Activated T-helper 9 cell treated with anti-CD3 and anti-CD28 coated beads, Interleukin-2, amount 50 U/mL, for 16 hours (primary cell): ENCODE results near the gene P2RY8.
"Not testable (repeated sequence)": the region's sequence is repeated elsewhere in the genome, so short reads cannot be mapped to it uniquely, and the experiment has no call there.

Source experiments
- DNase-seq: peaks from one replicate; pipeline ENCODE4 v3.0.0-alpha.2; 2020; ENCODE audit warnings: low read depth

Gene P2RY8

DNA sequence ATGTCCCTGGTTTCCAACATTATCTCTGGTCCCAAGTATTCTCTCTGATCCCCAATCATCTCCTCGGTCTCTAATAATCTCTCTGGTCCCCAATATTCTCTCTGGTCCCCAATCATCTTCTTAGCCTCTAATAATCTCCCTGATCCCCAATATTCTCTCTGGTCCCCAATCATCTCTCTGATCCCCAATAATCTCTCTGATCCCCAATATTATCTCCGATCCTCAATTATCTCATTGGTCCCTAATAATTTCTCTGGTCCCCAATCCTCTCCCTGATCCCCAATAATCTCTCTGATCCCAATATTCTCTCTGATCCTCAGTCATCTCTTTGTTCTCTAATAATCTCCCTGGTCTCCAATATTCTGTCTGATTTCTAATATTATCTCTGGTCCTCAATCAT is 16.6 kb downstream of the P2RY8 start:
- DNase-seq: no peak

DNA sequence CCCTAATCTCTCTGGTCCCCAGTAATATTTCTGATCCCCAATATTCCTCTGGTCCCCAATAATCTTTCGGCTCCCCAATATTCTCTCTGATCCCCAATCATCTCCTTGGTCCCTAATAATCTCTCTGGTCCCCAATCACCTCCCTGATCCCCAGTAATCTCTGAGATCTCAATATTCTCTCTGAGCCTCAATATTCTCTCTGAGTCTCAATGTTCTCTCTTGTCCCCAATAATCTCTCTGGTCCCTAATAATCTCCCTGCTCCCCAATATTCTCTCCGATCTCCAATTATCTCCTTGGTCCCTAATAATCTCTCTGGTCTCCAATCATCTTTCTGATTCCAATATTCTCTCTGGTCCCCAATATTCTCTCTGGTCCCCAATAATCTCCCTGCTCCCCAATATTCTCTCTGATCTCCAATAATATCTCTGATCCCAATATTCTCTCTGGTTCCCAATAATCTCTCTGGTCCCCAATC is 17.9 kb downstream of the P2RY8 start:
- no peak for DNase-seq

DNA sequence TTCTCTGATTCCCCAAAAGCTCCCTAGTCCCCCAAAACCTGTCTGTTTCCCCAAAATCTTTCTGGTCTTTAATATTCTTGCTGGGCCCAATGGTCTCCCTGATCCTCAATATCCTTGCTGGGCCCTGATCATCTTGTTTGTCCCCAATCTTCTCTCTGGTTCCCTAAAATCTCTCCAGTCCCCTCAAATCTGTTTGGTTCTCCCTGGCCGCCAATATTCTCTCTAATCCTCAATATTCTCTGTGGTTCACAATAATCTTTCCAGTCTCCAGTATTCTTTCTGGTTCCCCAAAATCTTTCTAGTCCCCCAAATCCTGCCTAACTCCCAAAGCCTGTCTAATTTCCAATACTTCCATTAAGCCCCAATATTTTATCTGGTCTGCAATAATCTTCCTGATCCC is 18.5 kb downstream of the P2RY8 start:
- DNase-seq: no peak

- no peak for DNase-seq
Measured at GRCh38 chrX:1516596-1517104, 20.3 kb downstream of the P2RY8 start.

- no peak for DNase-seq
Measured at GRCh38 chrX:1511829-1512228, 25.2 kb downstream of the P2RY8 start.

- DNase-seq: no peak
Measured at GRCh38 chrX:1511150-1511549, 25.8 kb downstream of the P2RY8 start.

- DNase-seq: no peak
Measured at GRCh38 chrX:1507511-1508463, 29.2 kb downstream of the P2RY8 start.

- no peak for DNase-seq
Measured at GRCh38 chrX:1506916-1507315, 30.1 kb downstream of the P2RY8 start.

DNA sequence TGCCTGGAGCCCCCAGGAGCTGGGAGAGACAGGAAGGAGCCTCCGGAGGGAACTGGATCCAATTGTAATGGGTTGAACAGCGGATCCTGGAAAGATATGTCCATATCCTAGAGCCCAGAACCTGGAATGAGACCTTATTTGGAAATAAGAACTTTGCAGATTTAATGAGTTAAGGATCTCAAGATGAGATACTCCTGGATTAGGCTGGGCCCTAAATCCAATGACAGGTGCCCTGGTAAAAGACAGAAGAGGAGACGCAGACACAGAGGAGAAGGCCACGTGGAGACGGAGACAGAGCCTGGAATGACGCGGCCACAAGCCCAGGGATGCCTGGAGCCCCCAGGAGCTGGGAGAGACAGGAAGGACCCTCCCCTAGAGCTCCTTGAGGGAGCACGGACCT is 34.1 kb downstream of the P2RY8 start:
- no peak for DNase-seq

DNA sequence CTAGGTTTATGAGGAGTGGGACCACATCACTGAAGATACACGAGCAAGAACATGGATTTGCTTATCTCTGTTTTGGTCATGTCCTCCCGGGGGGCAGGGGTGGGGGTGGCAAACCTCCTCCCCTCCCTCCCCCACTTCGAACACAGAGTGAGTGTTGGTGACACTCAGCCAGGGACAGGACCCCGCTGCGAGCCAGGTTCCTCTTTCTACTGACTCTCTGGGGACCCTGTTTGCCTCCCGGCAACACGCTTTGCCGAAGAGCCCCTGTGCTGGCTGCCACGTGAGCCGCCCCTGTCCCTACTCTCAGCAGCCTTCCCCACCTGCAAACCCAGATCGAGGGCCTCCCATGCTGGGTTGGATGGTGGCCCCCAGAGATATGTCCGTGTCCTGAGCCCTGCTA is 34.7 kb downstream of the P2RY8 start:
- DNase-seq: no peak

DNA sequence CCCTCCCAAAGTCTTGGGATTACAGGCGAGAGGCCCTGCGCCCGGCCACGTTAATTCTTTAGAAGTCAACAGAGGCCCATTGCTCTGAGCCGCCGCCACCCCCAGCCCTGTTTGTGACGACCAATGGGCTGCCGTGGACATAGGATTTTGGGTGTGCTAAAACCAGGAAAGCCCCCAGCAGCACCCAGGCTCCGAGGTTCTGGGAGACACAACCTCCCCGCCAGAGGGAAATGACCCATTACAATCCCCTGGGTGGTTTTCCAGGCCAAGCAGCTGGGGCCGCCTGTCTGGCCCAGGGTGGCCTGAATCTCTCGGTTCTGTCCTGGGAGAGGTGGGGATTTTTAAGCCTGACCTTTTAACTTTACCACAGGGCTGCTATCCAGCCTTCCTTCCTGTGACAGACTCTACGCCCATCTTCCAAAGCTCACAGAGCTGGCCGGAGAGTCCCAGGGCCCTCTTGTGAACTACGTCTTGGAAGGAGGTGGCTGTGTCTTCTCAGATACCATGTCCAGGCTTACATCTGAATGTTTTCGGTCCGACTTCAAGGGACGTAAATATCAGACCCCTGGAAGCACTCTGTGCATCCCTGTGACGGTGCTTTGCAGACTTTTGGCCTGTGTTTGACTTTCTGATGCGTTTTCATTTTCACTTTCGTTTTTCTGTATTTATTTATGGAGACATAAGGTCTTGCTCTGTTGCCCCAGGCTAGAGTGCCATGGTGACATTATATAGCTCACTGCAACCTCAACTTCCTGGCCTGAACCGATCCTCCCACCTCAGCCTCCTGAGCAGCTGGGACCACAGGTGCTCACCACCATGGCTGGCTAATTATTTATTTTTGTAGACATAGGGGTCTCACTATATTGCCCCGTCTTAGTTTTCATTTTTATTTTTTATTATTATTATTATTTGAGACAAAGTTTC is 36.0 kb downstream of the P2RY8 start:
- DNase-seq: no peak

DNA sequence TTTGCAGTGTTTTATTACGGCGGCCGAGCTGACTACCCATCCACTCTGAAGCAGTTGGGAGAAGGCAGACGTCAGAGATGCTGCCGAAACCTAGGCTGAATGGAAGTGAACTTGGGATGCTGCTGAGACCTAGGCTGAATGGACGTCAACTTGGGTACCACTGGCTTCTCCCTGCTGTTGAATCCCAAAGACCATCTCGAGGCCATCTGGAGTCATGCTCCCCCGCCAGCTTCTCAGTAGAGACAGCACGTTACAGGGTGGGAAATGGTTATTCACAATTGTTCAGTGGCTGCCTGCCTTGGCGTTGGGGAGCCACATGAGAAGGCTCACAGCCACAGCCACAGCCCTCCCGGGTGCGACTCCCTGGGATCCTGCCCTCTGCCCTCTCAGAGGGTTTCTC is 40.9 kb downstream of the P2RY8 start:
- DNase-seq: no peak

DNA sequence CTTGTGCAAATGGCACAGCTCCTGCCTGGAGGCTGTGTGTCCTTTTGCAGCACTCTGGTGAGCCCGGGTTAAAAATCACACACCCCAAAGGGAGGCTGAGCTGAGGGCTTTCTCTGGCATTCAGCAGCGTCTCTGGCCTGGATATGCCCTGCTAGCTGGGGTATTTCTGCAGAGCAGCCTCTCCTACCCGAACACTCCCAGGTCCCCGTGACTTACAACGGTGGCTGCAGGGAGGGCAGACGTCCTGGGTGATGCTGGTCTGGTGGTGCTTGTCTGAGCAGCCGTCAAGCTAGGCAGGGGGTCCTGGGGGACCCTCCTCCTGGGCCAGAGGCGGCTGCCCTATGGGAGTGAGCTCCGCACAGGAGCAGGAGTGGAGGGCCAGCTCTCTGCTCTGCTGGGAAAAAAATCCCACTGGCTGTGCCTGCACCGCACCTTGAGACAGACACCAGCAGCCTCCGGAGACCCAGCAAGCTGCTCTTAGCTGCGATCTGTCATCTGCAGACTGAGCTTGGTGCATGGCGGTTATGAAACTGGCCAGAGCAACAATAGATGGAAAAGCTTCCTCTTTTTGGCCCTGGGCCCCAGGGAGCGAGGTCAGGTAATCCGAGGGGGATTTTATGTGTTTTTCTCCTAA is 43.0 kb downstream of the P2RY8 start:
- DNase-seq: no peak

DNA sequence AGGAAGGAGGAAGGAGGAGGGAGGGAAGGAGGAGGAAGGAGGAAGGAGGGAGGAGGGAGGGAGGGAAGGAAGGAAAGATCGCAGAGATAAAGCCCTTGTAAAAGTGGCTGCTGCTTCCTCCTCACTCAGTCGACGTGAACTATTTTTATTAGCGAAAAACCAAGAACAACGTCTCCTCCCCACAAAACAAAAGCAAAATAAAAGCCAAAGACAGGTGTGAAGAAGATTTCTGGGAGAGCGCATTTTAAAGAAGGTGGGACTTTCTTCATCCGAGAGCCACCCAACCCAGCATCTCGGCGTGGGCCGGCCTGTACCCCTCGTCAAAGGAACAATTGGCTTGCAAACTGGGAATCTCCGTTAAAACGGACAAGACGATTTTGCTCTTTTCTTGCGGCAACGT is 43.6 kb downstream of the P2RY8 start:
- no peak for DNase-seq

- no peak for DNase-seq
Measured at GRCh38 chrX:1492421-1493012, 44.5 kb downstream of the P2RY8 start.

GRCh38 chrX:1491851-1492349 is 45.1 kb downstream of the P2RY8 start:
- peak; percentile 28 for DNase-seq

DNA sequence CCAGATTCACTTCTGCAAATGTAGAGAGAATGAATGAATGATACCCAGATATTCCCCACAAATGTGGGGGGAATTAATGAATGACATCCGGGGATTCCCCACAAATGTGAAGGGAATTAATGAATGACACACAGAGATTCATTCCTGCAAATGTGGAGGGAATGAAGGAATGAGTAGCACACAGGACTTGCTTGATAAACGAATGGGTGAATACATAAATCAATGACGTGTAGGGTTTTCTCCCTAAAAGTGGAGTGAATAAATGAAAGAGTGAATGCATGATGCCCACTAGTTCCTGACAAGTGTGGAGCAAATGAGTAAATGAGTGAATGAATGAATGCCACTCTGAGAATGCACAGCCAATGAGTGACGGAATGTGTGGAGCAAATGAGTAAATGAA is 45.7 kb downstream of the P2RY8 start:
- not testable (repeated sequence) for DNase-seq

GRCh38 chrX:1490723-1491122 is 46.3 kb downstream of the P2RY8 start:
- DNase-seq: not testable (repeated sequence)

GRCh38 chrX:1489354-1489753 is 47.6 kb downstream of the P2RY8 start:
- DNase-seq: not testable (repeated sequence)

- DNase-seq: no peak
Measured at GRCh38 chrX:1488745-1489144, 48.2 kb downstream of the P2RY8 start.

DNA sequence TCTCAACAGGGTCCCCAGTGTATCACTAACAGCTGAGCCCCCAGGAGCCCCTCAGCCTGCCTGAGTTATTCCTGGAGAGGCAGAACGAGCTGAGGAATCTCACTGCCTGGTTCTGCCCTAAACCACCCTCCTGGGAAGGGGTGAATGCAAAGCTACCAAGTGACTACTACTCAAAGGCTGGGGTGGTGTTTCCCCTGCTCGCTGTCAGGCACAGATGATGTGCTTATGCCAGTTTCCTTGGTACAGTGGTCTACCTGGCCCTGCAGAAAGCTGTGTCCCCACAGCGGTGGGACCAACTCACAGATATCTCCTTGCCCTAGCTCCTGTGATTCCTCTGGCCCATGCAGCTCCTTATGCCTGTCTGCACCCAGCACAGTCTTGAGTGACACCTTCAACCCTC is 48.8 kb downstream of the P2RY8 start:
- no peak for DNase-seq
